ENCODE data around the gene CAPZB.

- TF ChIP-seq POLR2AphosphoS5 (IDR thresholded peaks at IDR 0.05) = no peak
- no peak for TF ChIP-seq CTCF (IDR thresholded peaks at IDR 0.05)
- TF ChIP-seq POLR2A (IDR thresholded peaks at IDR 0.05) = no peak
These were observed 77.7 kb downstream of the CAPZB start for GRCh38 chr1:19407494-19408096.

Data from breast epithelium (tissue), 3 donors.